ENCODE measurements around the gene C4orf51. TPM values are rescaled to one million over a fixed set of nuclear protein-coding genes. Genes with fewer than 3 reads are reported as not detected.

The C4orf51 gene
- total RNA-seq, 1 experiment from 2014 or later: 15.4 TPM

DNA sequence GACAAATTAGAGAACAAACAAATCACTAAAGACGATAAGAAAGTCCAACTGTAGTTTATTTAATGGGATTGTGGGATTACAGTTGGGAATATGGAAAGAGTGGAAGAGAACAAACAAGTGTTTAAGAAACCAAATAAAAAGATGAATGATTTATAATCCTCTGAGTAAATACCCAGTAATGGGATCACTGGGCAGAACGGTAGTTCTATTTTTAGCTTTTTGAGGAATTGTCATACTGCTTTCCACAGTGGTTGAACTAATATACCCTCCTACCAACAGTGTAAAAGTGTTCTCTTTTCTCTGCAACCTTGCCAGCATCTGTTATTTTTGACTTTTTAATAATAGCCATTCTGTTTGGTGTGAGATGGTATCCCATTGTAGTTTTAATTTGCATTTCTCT, 15.0 kb downstream of the C4orf51 start:
- Mint-ChIP-seq H3K9me3 (peaks cover 42% of the 10 kb centered on the region), H3K4me3 (no peak overlapping the region), H3K27me3 (ENCODE audit: low read depth) (no peaks in the 10 kb centered on the region), H3K36me3 (peaks cover 47% of the 10 kb centered on the region), H3K4me1 (peaks cover 12% of the 10 kb centered on the region), H3K27ac (no peak overlapping the region)
- ATAC-seq (no peak), DNase-seq (ENCODE audit: low spot score) (no peak)
- ChIA-PET POLR2A (no interaction called here), CTCF (no interaction called here)
- TF ChIP-seq, protein P1, sequence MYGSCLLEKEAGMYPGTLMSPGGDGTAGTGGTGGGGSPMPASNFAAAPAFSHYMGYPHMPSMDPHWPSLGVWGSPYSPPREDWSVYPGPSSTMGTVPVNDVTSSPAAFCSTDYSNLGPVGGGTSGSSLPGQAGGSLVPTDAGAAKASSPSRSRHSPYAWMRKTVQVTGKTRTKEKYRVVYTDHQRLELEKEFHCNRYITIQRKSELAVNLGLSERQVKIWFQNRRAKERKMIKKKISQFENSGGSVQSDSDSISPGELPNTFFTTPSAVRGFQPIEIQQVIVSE (CRISPR knock-in tag; IDR thresholded peaks at IDR 0.05; ENCODE audit: borderline replicate concordance): no peak
- TF ChIP-seq GABPB1 (CRISPR knock-in tag; IDR thresholded peaks at IDR 0.05) (no peak), RORB (CRISPR knock-in tag; IDR thresholded peaks at IDR 0.05) (no peak), ESRRA (CRISPR knock-in tag; IDR thresholded peaks at IDR 0.05; ENCODE audit: borderline replicate concordance) (no peak), MYBL2 (CRISPR knock-in tag; IDR thresholded peaks at IDR 0.05) (no peak), ERG (CRISPR knock-in tag; IDR thresholded peaks at IDR 0.05) (no peak)

GRCh38 chr4:145697332-145697731, 17.4 kb downstream of the C4orf51 start:
- ChIA-PET CTCF (no interaction called here), POLR2A (no interaction called here)
- H3K27ac Mint-ChIP-seq: no peak overlapping the region
- H3K4me1 Mint-ChIP-seq: peaks cover 33% of the 10 kb centered on the region
- DNase-seq (ENCODE audit: low spot score) (no peak), ATAC-seq (no peak)
- TF ChIP-seq, protein P2, sequence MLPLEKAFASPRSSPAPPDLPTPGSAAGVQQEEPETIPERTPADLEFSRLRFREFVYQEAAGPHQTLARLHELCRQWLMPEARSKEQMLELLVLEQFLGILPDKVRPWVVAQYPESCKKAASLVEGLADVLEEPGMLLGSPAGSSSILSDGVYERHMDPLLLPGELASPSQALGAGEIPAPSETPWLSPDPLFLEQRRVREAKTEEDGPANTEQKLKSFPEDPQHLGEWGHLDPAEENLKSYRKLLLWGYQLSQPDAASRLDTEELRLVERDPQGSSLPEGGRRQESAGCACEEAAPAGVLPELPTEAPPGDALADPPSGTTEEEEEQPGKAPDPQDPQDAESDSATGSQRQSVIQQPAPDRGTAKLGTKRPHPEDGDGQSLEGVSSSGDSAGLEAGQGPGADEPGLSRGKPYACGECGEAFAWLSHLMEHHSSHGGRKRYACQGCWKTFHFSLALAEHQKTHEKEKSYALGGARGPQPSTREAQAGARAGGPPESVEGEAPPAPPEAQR (CRISPR knock-in tag; IDR thresholded peaks at IDR 0.05): no peak
- H3K9me3 Mint-ChIP-seq: peaks cover 30% of the 10 kb centered on the region
- H3K4me3 Mint-ChIP-seq: no peak overlapping the region
- peaks cover 56% of the 10 kb centered on the region for H3K36me3 Mint-ChIP-seq
- no peaks in the 10 kb centered on the region for H3K27me3 Mint-ChIP-seq (ENCODE audit: low read depth)

DNA sequence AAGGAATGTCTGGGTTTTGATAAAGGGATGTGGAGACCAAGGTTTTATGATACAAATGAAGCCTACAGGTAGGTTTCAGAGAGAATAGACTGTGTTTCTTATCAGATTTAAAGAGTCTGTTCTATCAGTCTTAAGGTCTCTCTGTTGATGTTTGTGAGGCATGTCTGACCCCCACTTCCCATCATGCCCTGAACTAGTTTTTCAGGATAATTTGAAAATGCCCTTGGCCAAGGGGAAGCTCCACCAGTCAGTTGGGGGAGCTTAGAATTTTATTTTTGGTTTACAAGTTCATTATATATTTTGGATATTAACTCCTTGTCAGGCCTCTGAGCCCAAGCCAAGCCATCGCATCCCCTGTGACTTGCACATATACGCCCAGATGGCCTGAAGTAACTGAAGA, 18.6 kb downstream of the C4orf51 start:
- Mint-ChIP-seq H3K9me3 (peaks cover 30% of the 10 kb centered on the region), H3K27ac (peak overlapping the region; percentile 65), H3K36me3 (peaks cover 54% of the 10 kb centered on the region), H3K4me3 (peak overlapping the region; percentile 79), H3K4me1 (peaks cover 41% of the 10 kb centered on the region), H3K27me3 (ENCODE audit: low read depth) (no peaks in the 10 kb centered on the region)
- ChIA-PET POLR2A (no interaction called here), CTCF (no interaction called here)
- ATAC-seq (peak; percentile 82), DNase-seq (ENCODE audit: low spot score) (no peak)
- TF ChIP-seq CREM (CRISPR knock-in tag; IDR thresholded peaks at IDR 0.05): no peak
- no peak for TF ChIP-seq USF2 (CRISPR knock-in tag; IDR thresholded peaks at IDR 0.05)
- TF ChIP-seq IRF2 (CRISPR knock-in tag; IDR thresholded peaks at IDR 0.05; ENCODE audit: borderline replicate concordance, low read depth): no peak
- TF ChIP-seq, protein P3, sequence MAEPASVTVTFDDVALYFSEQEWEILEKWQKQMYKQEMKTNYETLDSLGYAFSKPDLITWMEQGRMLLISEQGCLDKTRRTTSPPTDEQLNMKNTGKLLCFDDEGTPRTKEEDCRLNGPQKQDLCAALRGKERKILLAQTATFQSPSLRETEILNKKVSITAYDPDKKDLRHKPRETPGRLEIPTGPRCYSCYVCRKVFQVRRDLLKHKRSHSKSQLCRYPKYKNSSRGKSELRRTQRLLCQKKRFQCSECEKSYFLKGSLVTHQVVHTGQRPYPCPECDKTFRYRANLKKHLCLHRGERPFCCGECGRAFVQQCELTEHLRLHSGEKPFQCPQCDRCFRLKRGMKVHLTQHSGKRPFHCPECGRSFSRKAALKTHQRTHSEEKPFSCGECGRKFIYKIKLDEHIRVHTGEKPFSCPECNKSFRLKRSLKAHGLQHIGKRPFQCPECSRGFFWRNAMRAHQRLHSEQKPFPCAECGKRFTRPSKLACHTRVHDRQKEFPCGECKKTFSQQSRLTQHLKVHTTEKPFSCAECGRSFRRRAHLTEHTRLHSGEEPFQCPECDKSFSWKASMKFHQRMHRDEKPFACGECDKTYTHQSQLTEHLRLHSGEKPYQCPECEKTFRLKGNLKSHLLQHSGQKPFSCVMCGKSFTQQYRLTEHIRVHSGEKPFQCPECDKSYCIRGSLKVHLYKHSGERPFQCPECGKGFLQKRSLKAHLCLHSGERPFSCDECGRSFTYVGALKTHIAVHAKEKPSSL (CRISPR knock-in tag; conservative IDR thresholded peaks at IDR 0.05): no peak

- POLR2A ChIA-PET: no interaction called here
- no peaks in the 10 kb centered on the region for H3K27me3 Mint-ChIP-seq (ENCODE audit: low read depth)
- TF ChIP-seq FOXJ3 (CRISPR knock-in tag; IDR thresholded peaks at IDR 0.05; ENCODE audit: borderline replicate concordance): no peak
- TF ChIP-seq CBFB (CRISPR knock-in tag; IDR thresholded peaks at IDR 0.05; ENCODE audit: low read depth): no peak
- TF ChIP-seq ESRRA (CRISPR knock-in tag; IDR thresholded peaks at IDR 0.05; ENCODE audit: borderline replicate concordance): no peak
- TF ChIP-seq GABPB1 (CRISPR knock-in tag; IDR thresholded peaks at IDR 0.05): no peak
- no peak for TF ChIP-seq FOXP1 (CRISPR knock-in tag; IDR thresholded peaks at IDR 0.05; ENCODE audit: borderline replicate concordance)
- TF ChIP-seq, protein P4, sequence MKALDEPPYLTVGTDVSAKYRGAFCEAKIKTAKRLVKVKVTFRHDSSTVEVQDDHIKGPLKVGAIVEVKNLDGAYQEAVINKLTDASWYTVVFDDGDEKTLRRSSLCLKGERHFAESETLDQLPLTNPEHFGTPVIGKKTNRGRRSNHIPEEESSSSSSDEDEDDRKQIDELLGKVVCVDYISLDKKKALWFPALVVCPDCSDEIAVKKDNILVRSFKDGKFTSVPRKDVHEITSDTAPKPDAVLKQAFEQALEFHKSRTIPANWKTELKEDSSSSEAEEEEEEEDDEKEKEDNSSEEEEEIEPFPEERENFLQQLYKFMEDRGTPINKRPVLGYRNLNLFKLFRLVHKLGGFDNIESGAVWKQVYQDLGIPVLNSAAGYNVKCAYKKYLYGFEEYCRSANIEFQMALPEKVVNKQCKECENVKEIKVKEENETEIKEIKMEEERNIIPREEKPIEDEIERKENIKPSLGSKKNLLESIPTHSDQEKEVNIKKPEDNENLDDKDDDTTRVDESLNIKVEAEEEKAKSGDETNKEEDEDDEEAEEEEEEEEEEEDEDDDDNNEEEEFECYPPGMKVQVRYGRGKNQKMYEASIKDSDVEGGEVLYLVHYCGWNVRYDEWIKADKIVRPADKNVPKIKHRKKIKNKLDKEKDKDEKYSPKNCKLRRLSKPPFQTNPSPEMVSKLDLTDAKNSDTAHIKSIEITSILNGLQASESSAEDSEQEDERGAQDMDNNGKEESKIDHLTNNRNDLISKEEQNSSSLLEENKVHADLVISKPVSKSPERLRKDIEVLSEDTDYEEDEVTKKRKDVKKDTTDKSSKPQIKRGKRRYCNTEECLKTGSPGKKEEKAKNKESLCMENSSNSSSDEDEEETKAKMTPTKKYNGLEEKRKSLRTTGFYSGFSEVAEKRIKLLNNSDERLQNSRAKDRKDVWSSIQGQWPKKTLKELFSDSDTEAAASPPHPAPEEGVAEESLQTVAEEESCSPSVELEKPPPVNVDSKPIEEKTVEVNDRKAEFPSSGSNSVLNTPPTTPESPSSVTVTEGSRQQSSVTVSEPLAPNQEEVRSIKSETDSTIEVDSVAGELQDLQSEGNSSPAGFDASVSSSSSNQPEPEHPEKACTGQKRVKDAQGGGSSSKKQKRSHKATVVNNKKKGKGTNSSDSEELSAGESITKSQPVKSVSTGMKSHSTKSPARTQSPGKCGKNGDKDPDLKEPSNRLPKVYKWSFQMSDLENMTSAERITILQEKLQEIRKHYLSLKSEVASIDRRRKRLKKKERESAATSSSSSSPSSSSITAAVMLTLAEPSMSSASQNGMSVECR (CRISPR knock-in tag; IDR thresholded peaks at IDR 0.05; ENCODE audit: borderline replicate concordance): no peak
- no peak for TF ChIP-seq ZNF232 (CRISPR knock-in tag; IDR thresholded peaks at IDR 0.05)
- no peak for TF ChIP-seq SMAD4 (CRISPR knock-in tag; IDR thresholded peaks at IDR 0.05)
These were observed 24.0 kb downstream of the C4orf51 start for GRCh38 chr4:145703850-145704497.

More at GRCh38 chr4:145703850-145704497, 24.0 kb downstream of the C4orf51 start:
- peak overlapping the region; percentile 96 for H3K27ac Mint-ChIP-seq
- H3K9me3 Mint-ChIP-seq: peaks cover 12% of the 10 kb centered on the region; the same call in 1 of the 2 replicates
- peaks cover 72% of the 10 kb centered on the region for H3K4me1 Mint-ChIP-seq
- H3K36me3 Mint-ChIP-seq: peaks cover 66% of the 10 kb centered on the region
- DNase-seq (ENCODE audit: low spot score) (no peak), ATAC-seq (peak; percentile 83)
- CTCF ChIA-PET: interaction anchor here (1.0 kb wide), 1 partner anchor 20 kb away, joined by 3 read pairs; no protein-coding TSS in a partner anchor
- H3K4me3 Mint-ChIP-seq: peak overlapping the region; percentile 79
